CD4-positive, alpha-beta memory T cell (primary cell): ENCODE results near the gene SLC20A1. TPM values are rescaled to one million over a fixed set of nuclear protein-coding genes. Genes with fewer than 3 reads are reported as not detected.

ENCODE experiments used
- polyA plus RNA-seq, 2 donors: library from polyadenylated mRNA; unstranded; fragments of 300-500 nt; fragmentation: Illumina TruSeq; gene quantifications; one replicate each; pipeline ENCODE4 v1.2.3, GENCODE V29; 2021
- total RNA-seq, 2 experiments: library from RNA; stranded (reverse); gene quantifications; one replicate each; pipeline ENCODE4 v1.2.3, GENCODE V29; 2021

SLC20A1 gene
- total and polyA plus RNA-seq, 4 experiments from 2014 or later: 25.5 to 94.0 (median 65.1) TPM

Other genes starting within 250 kb of the SLC20A1 start
- gene RGPD8, start 212.3 kb upstream of the SLC20A1 start, total RNA-seq: 10 to 100 TPM; 30.0 to 30.1 TPM
- gene RGPD8, start 212.3 kb upstream of the SLC20A1 start, polyA plus RNA-seq: 1 to 10 TPM; 1.9 to 4.7 TPM
- gene TTL, start 163.8 kb upstream of the SLC20A1 start, total RNA-seq: 10 to 100 TPM; 22.3 to 23.3 TPM
- gene TTL, start 163.8 kb upstream of the SLC20A1 start, polyA plus RNA-seq: 1 to 10 TPM; 1.8 to 5.4 TPM
- 10 to 100 TPM; 29.7 to 31.3 TPM for gene POLR1B, start 103.5 kb upstream of the SLC20A1 start, total RNA-seq
- 10 to 100 TPM; 18.4 to 25.4 TPM for gene POLR1B, start 103.5 kb upstream of the SLC20A1 start, polyA plus RNA-seq
- gene CHCHD5, start 61.3 kb upstream of the SLC20A1 start, total RNA-seq: 10 to 100 TPM; 23.3 to 24.9 TPM
- gene CHCHD5, start 61.3 kb upstream of the SLC20A1 start, polyA plus RNA-seq: 10 to 100 TPM; 40.2 to 71.1 TPM
- not detected for gene NT5DC4, start 75.1 kb downstream of the SLC20A1 start, total RNA-seq
- not detected for gene NT5DC4, start 75.1 kb downstream of the SLC20A1 start, polyA plus RNA-seq
- under 1 TPM in 1 of 2 experiments, not detected in 1; 0.06 TPM for gene CKAP2L, start 118.7 kb downstream of the SLC20A1 start, total RNA-seq
- gene CKAP2L, start 118.7 kb downstream of the SLC20A1 start, polyA plus RNA-seq: under 1 TPM in 1 of 2 donors, not detected in 1; 0.21 TPM
- under 1 TPM in 1 of 2 experiments, not detected in 1; 0.15 TPM for gene IL1A, start 138.6 kb downstream of the SLC20A1 start, total RNA-seq
- not detected for gene IL1A, start 138.6 kb downstream of the SLC20A1 start, polyA plus RNA-seq
- gene IL1B, start 190.8 kb downstream of the SLC20A1 start, total RNA-seq: 1 to 10 TPM in 1 of 2 experiments, under 1 TPM in 1; 0.81 to 1.3 TPM
- gene IL1B, start 190.8 kb downstream of the SLC20A1 start, polyA plus RNA-seq: not detected